CD8-positive, alpha-beta memory T cell (primary cell): ENCODE results near the gene TLCD5. TPM values are rescaled to one million over a fixed set of nuclear protein-coding genes. Genes with fewer than 3 reads are reported as not detected.

Experiments used
- CTCF ChIA-PET: fragments of 350-600 bp; sonication (Branson Sonifier 250); formaldehyde crosslinking; loops from one replicate; lab custom pipeline; 2021; ENCODE audit warnings: antibody characterized with exemption; lab: Charles Lee
- POLR2A ChIA-PET: fragments of 350-600 bp; sonication (Branson Sonifier 250); formaldehyde crosslinking; loops from one replicate; lab custom pipeline; 2021; ENCODE audit warnings: antibody characterized with exemption; lab: Charles Lee
- DNase-seq, 5 donors: peaks; one replicate each; pipeline versions ENCODE4 v3.0.0 to v3.0.0-alpha.2; 2020 to 2022; ENCODE audit warnings: mixed read lengths in 1 of 5
- H3K27ac ChIP-seq: one replicate; pipeline ENCODE4 v1.7.0; 2013; ENCODE audit warnings: low read depth, mild to moderate bottlenecking, low read length, moderate library complexity
- H3K27me3 ChIP-seq: 2 replicates; pipeline ENCODE4 v1.7.0; 2013; ENCODE audit warnings: low read length, mild to moderate bottlenecking; ENCODE audit not compliant: insufficient read depth, poor library complexity, severe bottlenecking
- H3K36me3 ChIP-seq: 2 replicates; pipeline ENCODE4 v1.7.0; 2013; ENCODE audit warnings: mild to moderate bottlenecking, low read length, moderate library complexity; ENCODE audit not compliant: insufficient read depth
- H3K4me1 ChIP-seq: 2 replicates; pipeline ENCODE4 v1.7.0; 2013; ENCODE audit warnings: mild to moderate bottlenecking, low read length, moderate library complexity; ENCODE audit not compliant: insufficient read depth
- H3K4me3 ChIP-seq: 2 replicates; pipeline ENCODE4 v1.7.0; 2013; ENCODE audit warnings: mild to moderate bottlenecking, low read length
- H3K9me3 ChIP-seq: 2 replicates; pipeline ENCODE4 v1.7.0; 2013; ENCODE audit warnings: mild to moderate bottlenecking, low read length
- H3K27ac Mint-ChIP-seq, 8 donors: one replicate each; pipeline ENCODE4 v1.8.0; 2020 to 2021; ENCODE audit warnings: mixed read lengths in 8 of 8, mild to moderate bottlenecking in 6 of 8, inconsistent platforms in 3 of 8, moderate library complexity in 3 of 8
- H3K27me3 Mint-ChIP-seq, 2 donors: one replicate each; pipeline ENCODE4 v1.8.0; 2020 to 2021; ENCODE audit warnings: mixed read lengths in 2 of 2, mild to moderate bottlenecking in 1 of 2, moderate library complexity in 1 of 2
- H3K36me3 Mint-ChIP-seq, 3 donors: one replicate each; pipeline ENCODE4 v1.8.0; 2020 to 2021; ENCODE audit warnings: mixed read lengths in 3 of 3, inconsistent platforms in 1 of 3, mild to moderate bottlenecking in 1 of 3
- H3K4me1 Mint-ChIP-seq, 3 donors: one replicate each; pipeline ENCODE4 v1.8.0; 2020 to 2021; ENCODE audit warnings: mixed read lengths in 3 of 3, inconsistent platforms in 1 of 3, mild to moderate bottlenecking in 1 of 3
- H3K4me3 Mint-ChIP-seq, 7 donors: one replicate each; pipeline ENCODE4 v1.8.0; 2020 to 2021; ENCODE audit warnings: mixed read lengths in 7 of 7, mild to moderate bottlenecking in 6 of 7, moderate library complexity in 4 of 7, inconsistent platforms in 2 of 7
- H3K9me3 Mint-ChIP-seq, 5 donors: one replicate each; pipeline ENCODE4 v1.8.0; 2020 to 2022; ENCODE audit warnings: mixed read lengths in 5 of 5, mild to moderate bottlenecking in 3 of 5, moderate library complexity in 2 of 5, inconsistent platforms in 1 of 5
- polyA plus RNA-seq: library from polyadenylated mRNA; unstranded; fragments of 300-500 nt; fragmentation: Illumina TruSeq; gene quantifications from one replicate; pipeline ENCODE4 v1.2.3, GENCODE V29; 2021
- total RNA-seq, 2 experiments: library from RNA; stranded (reverse); gene quantifications; one replicate each; pipeline ENCODE4 v1.2.3, GENCODE V29; 2021

Gene TLCD5
- total and polyA plus RNA-seq, 3 experiments from 2014 or later: 0.16 to 1.7 (median 1.5) TPM

DNA sequence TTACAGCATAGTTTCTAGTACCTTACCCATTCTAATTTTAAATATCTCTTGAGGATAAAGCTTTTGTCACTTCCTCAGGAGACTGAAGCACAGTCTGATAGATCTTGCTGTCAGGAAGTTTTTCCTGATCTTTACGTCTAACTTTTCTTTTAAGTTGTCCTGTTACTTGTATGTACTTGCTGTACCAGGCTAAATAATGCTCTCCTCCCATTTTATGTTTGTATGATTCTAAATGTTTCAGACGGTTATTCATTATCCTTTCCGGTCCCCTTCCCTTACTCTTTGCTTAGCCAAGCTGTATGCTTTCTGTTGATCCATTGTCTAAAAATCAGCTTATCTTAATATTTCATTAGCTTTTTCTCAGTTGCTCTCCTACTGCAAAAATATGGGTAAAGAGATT lies 17.1 kb downstream of the TLCD5 start:
- H3K4me1 Mint-ChIP-seq: peaks cover 42 to 81% (median 67%) of the 10 kb centered on the region in 3 donors
- Histone ChIP-seq H3K9me3 (no peaks in the 10 kb centered on the region), H3K4me1 (peaks cover 39% of the 10 kb centered on the region)

GRCh38 chr11:120342678-120343077 lies 17.6 kb downstream of the TLCD5 start:
- no peak overlapping the region for H3K4me3 Mint-ChIP-seq
- peaks cover 11 to 48% of the 10 kb centered on the region in 2 donors for H3K27me3 Mint-ChIP-seq
- POLR2A ChIA-PET: no interaction called here
- peaks cover 34% of the 10 kb centered on the region for H3K4me1 ChIP-seq
- H3K9me3 ChIP-seq: no peaks in the 10 kb centered on the region
- CTCF ChIA-PET: interaction anchor here (1.1 kb wide), 1 partner anchor 38 kb away, joined by 3 read pairs; no protein-coding TSS in a partner anchor
- no peak for DNase-seq
- H3K9me3 Mint-ChIP-seq: peaks cover 0 to 4% (median 2%) of the 10 kb centered on the region in 5 donors
- peaks cover 42 to 79% (median 66%) of the 10 kb centered on the region in 3 donors for H3K4me1 Mint-ChIP-seq
- H3K36me3 ChIP-seq: no peaks in the 10 kb centered on the region
- H3K36me3 Mint-ChIP-seq: peaks cover 0 to 3% (median 0%) of the 10 kb centered on the region in 3 donors
- H3K27ac ChIP-seq: no peak overlapping the region
- no peak overlapping the region for H3K4me3 ChIP-seq
- H3K27ac Mint-ChIP-seq: no peak overlapping the region
- peaks cover 39% of the 10 kb centered on the region for H3K27me3 ChIP-seq

More for the DNA sequence above, 17.1 kb downstream of the TLCD5 start:
- peaks cover 0 to 3% (median 0%) of the 10 kb centered on the region in 3 donors for H3K36me3 Mint-ChIP-seq
- H3K27ac Mint-ChIP-seq: no peak overlapping the region
- H3K4me3 Mint-ChIP-seq: no peak overlapping the region
- Histone ChIP-seq H3K27me3 (peaks cover 43% of the 10 kb centered on the region), H3K4me3 (no peak overlapping the region), H3K36me3 (no peaks in the 10 kb centered on the region), H3K27ac (no peak overlapping the region)
- DNase-seq: no peak
- ChIA-PET CTCF (interaction anchor here (1.1 kb wide), 1 partner anchor 37 kb away, joined by 3 read pairs; no protein-coding TSS in a partner anchor), POLR2A (no interaction called here)
- peaks cover 13 to 49% of the 10 kb centered on the region in 2 donors for H3K27me3 Mint-ChIP-seq
- peaks cover 0 to 4% (median 3%) of the 10 kb centered on the region in 5 donors for H3K9me3 Mint-ChIP-seq

GRCh38 chr11:120343429-120343828 lies 18.3 kb downstream of the TLCD5 start:
- Mint-ChIP-seq H3K4me3 (peak overlapping the region in 3 of 7 donors; percentile 13 to 30 (median 15)), H3K9me3 (peaks cover 0 to 4% (median 2%) of the 10 kb centered on the region in 5 donors), H3K27ac (no peak overlapping the region), H3K36me3 (peaks cover 0 to 3% (median 0%) of the 10 kb centered on the region in 3 donors), H3K4me1 (peaks cover 38 to 72% (median 61%) of the 10 kb centered on the region in 3 donors), H3K27me3 (peaks cover 11 to 43% of the 10 kb centered on the region in 2 donors)
- H3K4me1 ChIP-seq: peaks cover 28% of the 10 kb centered on the region
- CTCF ChIA-PET: interaction anchor here (1.1 kb wide), 1 partner anchor 39 kb away, joined by 3 read pairs; no protein-coding TSS in a partner anchor
- peaks cover 35% of the 10 kb centered on the region for H3K27me3 ChIP-seq
- H3K36me3 ChIP-seq: no peaks in the 10 kb centered on the region
- no peak overlapping the region for H3K4me3 ChIP-seq
- POLR2A ChIA-PET: no interaction called here
- no peaks in the 10 kb centered on the region for H3K9me3 ChIP-seq
- no peak overlapping the region for H3K27ac ChIP-seq
- no peak for DNase-seq

DNA sequence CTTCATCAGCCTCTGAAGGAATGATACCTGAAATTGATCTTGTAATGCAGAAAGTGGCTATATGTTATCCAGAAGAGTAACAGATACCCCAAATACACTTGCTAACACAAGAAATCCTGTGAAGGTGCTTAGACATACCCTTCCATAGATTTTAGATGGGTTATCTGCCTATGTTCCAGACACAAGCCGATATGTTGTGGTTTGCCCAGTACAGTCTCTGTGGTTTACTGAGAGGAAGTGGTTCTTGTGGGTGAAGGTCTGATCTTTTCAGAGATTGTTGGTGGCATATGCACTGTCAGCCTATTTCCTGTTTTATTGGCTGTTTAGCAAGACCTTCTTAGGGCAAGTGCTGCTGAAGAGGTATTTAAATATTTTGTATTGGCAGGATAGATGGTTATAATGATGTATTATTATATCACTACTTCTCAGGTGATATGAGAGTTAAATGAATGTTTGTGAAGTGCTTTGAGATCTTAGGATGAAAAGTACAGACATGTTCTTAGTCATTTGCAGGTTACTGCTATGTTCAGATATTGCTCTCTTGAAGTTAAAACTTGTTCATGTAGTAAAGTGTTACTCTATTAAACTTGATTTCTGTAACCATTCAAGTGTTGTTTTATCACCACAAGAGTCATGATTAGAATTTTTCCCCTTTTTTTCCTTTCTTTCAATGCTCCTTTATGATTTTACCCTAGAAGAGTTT lies 19.4 kb downstream of the TLCD5 start:
- Histone ChIP-seq H3K9me3 (no peaks in the 10 kb centered on the region), H3K4me1 (peaks cover 28% of the 10 kb centered on the region), H3K27ac (no peak overlapping the region), H3K27me3 (peaks cover 31% of the 10 kb centered on the region), H3K4me3 (peak overlapping the region; percentile 6), H3K36me3 (no peaks in the 10 kb centered on the region)
- ChIA-PET CTCF (interaction anchor here (2.4 kb wide), 1 partner anchor 10 kb away, joined by 12 read pairs; no protein-coding TSS in a partner anchor), POLR2A (no interaction called here)
- Mint-ChIP-seq H3K27ac (peak overlapping the region in 4 of 8 donors; percentile 3 to 46 (median 16)), H3K9me3 (peaks cover 0 to 4% (median 2%) of the 10 kb centered on the region in 5 donors), H3K36me3 (peaks cover 0 to 3% (median 0%) of the 10 kb centered on the region in 3 donors), H3K4me3 (peak overlapping the region; percentile 9 to 73 (median 16)), H3K4me1 (peaks cover 33 to 68% (median 62%) of the 10 kb centered on the region in 3 donors), H3K27me3 (peaks cover 18 to 43% of the 10 kb centered on the region in 2 donors)
- DNase-seq: peak in 4 of 5 donors; percentile 52 to 78 (median 68)

- Histone ChIP-seq H3K36me3 (no peaks in the 10 kb centered on the region), H3K4me1 (peaks cover 28% of the 10 kb centered on the region), H3K9me3 (no peaks in the 10 kb centered on the region), H3K27me3 (peaks cover 29% of the 10 kb centered on the region), H3K27ac (no peak overlapping the region), H3K4me3 (no peak overlapping the region)
- H3K4me1 Mint-ChIP-seq: peaks cover 29 to 58% (median 49%) of the 10 kb centered on the region in 3 donors
- H3K9me3 Mint-ChIP-seq: peaks cover 0 to 4% (median 2%) of the 10 kb centered on the region in 5 donors
- H3K4me3 Mint-ChIP-seq: no peak overlapping the region
- no peaks in the 10 kb centered on the region for H3K36me3 Mint-ChIP-seq
- no peak for DNase-seq
- no peak overlapping the region for H3K27ac Mint-ChIP-seq
- H3K27me3 Mint-ChIP-seq: peaks cover 27 to 43% of the 10 kb centered on the region in 2 donors
- CTCF ChIA-PET: interaction anchor here (2.4 kb wide), 1 partner anchor 11 kb away, joined by 12 read pairs; no protein-coding TSS in a partner anchor
- POLR2A ChIA-PET: no interaction called here
Observed at GRCh38 chr11:120346233-120346632, 21.1 kb downstream of the TLCD5 start.

GRCh38 chr11:120350637-120351036 lies 25.5 kb downstream of the TLCD5 start:
- H3K27me3 ChIP-seq: peaks cover 17% of the 10 kb centered on the region

DNA sequence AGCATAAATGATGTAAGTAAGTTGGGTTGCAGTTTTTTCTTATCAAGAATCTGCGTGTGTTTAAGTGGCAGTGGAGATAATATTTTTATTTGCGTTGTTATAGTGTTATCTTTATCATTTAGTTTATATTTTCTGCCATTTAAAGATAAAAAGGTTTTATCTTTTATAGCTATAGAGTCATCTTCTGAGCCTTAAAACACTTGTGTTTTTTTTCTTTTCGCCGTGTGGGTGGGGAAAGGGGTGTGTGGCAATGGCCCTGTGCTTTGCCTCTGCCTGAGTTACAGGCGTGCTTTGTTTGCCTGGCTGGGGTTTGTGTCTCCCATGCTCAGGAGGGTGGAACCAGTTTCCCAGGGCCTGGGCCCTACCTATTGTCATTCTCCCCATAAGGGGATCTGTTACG lies 27.3 kb downstream of the TLCD5 start:
- peaks cover 7% of the 10 kb centered on the region for H3K27me3 ChIP-seq
- CTCF ChIA-PET: interaction anchor here (1.4 kb wide), 1 partner anchor 17 kb away, joined by 4 read pairs; the partner anchor contains the start of gene ARHGEF12
- no peak overlapping the region for H3K27ac ChIP-seq
- DNase-seq: no peak
- POLR2A ChIA-PET: no interaction called here
- no peak overlapping the region for H3K4me3 Mint-ChIP-seq
- peaks cover 3 to 22% (median 8%) of the 10 kb centered on the region in 3 donors for H3K4me1 Mint-ChIP-seq
- no peaks in the 10 kb centered on the region for H3K9me3 Mint-ChIP-seq
- H3K36me3 ChIP-seq: no peaks in the 10 kb centered on the region
- no peaks in the 10 kb centered on the region for H3K4me1 ChIP-seq
- peaks cover 22 to 30% of the 10 kb centered on the region in 2 donors for H3K27me3 Mint-ChIP-seq
- H3K36me3 Mint-ChIP-seq: peaks cover 1 to 12% (median 4%) of the 10 kb centered on the region in 3 donors
- H3K9me3 ChIP-seq: no peaks in the 10 kb centered on the region
- no peak overlapping the region for H3K27ac Mint-ChIP-seq
- no peak overlapping the region for H3K4me3 ChIP-seq

More at GRCh38 chr11:120350637-120351036, 25.5 kb downstream of the TLCD5 start:
- no peaks in the 10 kb centered on the region for H3K9me3 Mint-ChIP-seq
- Histone ChIP-seq H3K9me3 (no peaks in the 10 kb centered on the region), H3K27ac (no peak overlapping the region), H3K4me3 (no peak overlapping the region), H3K4me1 (no peaks in the 10 kb centered on the region), H3K36me3 (no peaks in the 10 kb centered on the region)
- peaks cover 15 to 35% (median 25%) of the 10 kb centered on the region in 3 donors for H3K4me1 Mint-ChIP-seq
- POLR2A ChIA-PET: no interaction called here
- peaks cover 24 to 34% of the 10 kb centered on the region in 2 donors for H3K27me3 Mint-ChIP-seq
- DNase-seq: no peak
- H3K27ac Mint-ChIP-seq: no peak overlapping the region
- CTCF ChIA-PET: no interaction called here
- H3K4me3 Mint-ChIP-seq: no peak overlapping the region
- H3K36me3 Mint-ChIP-seq: peaks cover 0 to 5% (median 4%) of the 10 kb centered on the region in 3 donors

- Mint-ChIP-seq H3K4me1 (peaks cover 0 to 19% (median 3%) of the 10 kb centered on the region in 3 donors), H3K36me3 (peaks cover 1 to 12% (median 4%) of the 10 kb centered on the region in 3 donors), H3K27me3 (peaks cover 20 to 23% of the 10 kb centered on the region in 2 donors), H3K27ac (no peak overlapping the region), H3K4me3 (no peak overlapping the region), H3K9me3 (no peaks in the 10 kb centered on the region)
- no peaks in the 10 kb centered on the region for H3K9me3 ChIP-seq
- no peak overlapping the region for H3K4me3 ChIP-seq
- peaks cover 3% of the 10 kb centered on the region for H3K27me3 ChIP-seq
- CTCF ChIA-PET: no interaction called here
- no peak overlapping the region for H3K27ac ChIP-seq
- no peaks in the 10 kb centered on the region for H3K4me1 ChIP-seq
- POLR2A ChIA-PET: no interaction called here
- no peaks in the 10 kb centered on the region for H3K36me3 ChIP-seq
- no peak for DNase-seq
Observed at GRCh38 chr11:120354068-120354467, 29.0 kb downstream of the TLCD5 start.
